ENCODE measurements around the gene FKBP8. TPM values are rescaled to one million over a fixed set of nuclear protein-coding genes. Genes with fewer than 3 reads are reported as not detected.
A peak's percentile ranks its signal among the peaks of the same experiment; 100 is the strongest.

Gene FKBP8
- total RNA-seq, 4 donors from 2014 or later: 139 to 273 (median 205) TPM

- Histone ChIP-seq H3K4me1 (peaks cover 0 to 5% of the 10 kb centered on the region in 2 donors), H3K9me3 (no peaks in the 10 kb centered on the region), H3K4me3 (peak overlapping the region; percentile 62 to 86), H3K27ac (peak overlapping the region; percentile 94 to 96), H3K27me3 (no peaks in the 10 kb centered on the region), H3K36me3 (no peaks in the 10 kb centered on the region)
- DNase-seq: no peak
- intact Hi-C loops (cut with DNase I; ENCODE audit: low total_unique reads): no loop called here
- no peak for TF ChIP-seq CTCF (IDR thresholded peaks at IDR 0.05)
- TF ChIP-seq POLR2A (IDR thresholded peaks at IDR 0.05): no peak
These were observed 14.8 kb upstream of the FKBP8 start for GRCh38 chr19:18558202-18558555.

GRCh38 chr19:18557411-18558201 is 14.2 kb upstream of the FKBP8 start, which contains the start of gene KXD1:
Gene KXD1 (plus strand): TSS chr19:18557870. CDS start chr19:18562057, 4,187 bp downstream.
- DNase-seq: peak; percentile 96 to 98

GRCh38 chr19:18551631-18552030 is 8.3 kb upstream of the FKBP8 start:
- no peak overlapping the region for H3K27ac ChIP-seq
- H3K27me3 ChIP-seq: no peaks in the 10 kb centered on the region
- H3K9me3 ChIP-seq: no peaks in the 10 kb centered on the region
- H3K4me1 ChIP-seq: no peaks in the 10 kb centered on the region
- intact Hi-C loops (cut with DNase I; ENCODE audit: low total_unique reads): no loop called here
- no peak for TF ChIP-seq CTCF (IDR thresholded peaks at IDR 0.05)
- no peak for TF ChIP-seq POLR2A (IDR thresholded peaks at IDR 0.05)
- DNase-seq: no peak
- no peaks in the 10 kb centered on the region for H3K36me3 ChIP-seq
- no peak overlapping the region for H3K4me3 ChIP-seq

More at GRCh38 chr19:18557411-18558201, 14.2 kb upstream of the FKBP8 start, which contains the start of gene KXD1:
- Histone ChIP-seq H3K27ac (peak within 1 kb of the TSS; percentile 94 to 96), H3K4me3 (peak within 1 kb of the TSS; percentile 62 to 86), H3K36me3 (no peaks in the 10 kb centered on the region), H3K27me3 (no peaks in the 10 kb centered on the region), H3K4me1 (peaks cover 0 to 5% of the 10 kb centered on the region in 2 donors), H3K9me3 (no peaks in the 10 kb centered on the region)
- TF ChIP-seq POLR2A (IDR thresholded peaks at IDR 0.05) (peak; percentile 70 to 81), CTCF (IDR thresholded peaks at IDR 0.05) (no peak)
- intact Hi-C loops (cut with DNase I; ENCODE audit: low total_unique reads): no loop called here

GRCh38 chr19:18543814-18544475 is 572 bp upstream of the FKBP8 start:
- H3K4me3 ChIP-seq: peak overlapping the region; percentile 71 to 100
- H3K4me1 ChIP-seq: peaks cover 0 to 6% of the 10 kb centered on the region in 2 donors
- no peaks in the 10 kb centered on the region for H3K36me3 ChIP-seq
- intact Hi-C loops (cut with DNase I; ENCODE audit: low total_unique reads): no loop called here
- peak overlapping the region; percentile 92 to 96 for H3K27ac ChIP-seq
- peak in 1 of 2 donors; percentile 41 for DNase-seq
- H3K27me3 ChIP-seq: no peaks in the 10 kb centered on the region
- TF ChIP-seq POLR2A (IDR thresholded peaks at IDR 0.05): no peak
- no peak for TF ChIP-seq CTCF (IDR thresholded peaks at IDR 0.05)
- no peaks in the 10 kb centered on the region for H3K9me3 ChIP-seq
